Activated B cell treated with CpG ODN at 0.5 μM for 24 hours (primary cell): ENCODE results near the gene CSNK1G1. TPM values are rescaled to one million over a fixed set of nuclear protein-coding genes. Genes with fewer than 3 reads are reported as not detected.

Experiments
- ATAC-seq: fragments of 200-7000 bp; cut with Tn5 transposase; one replicate; pipeline ENCODE4 v1.10.0; 2021; ENCODE audit warnings: low read depth, mild to moderate bottlenecking, moderate library complexity
- CTCF ChIA-PET: fragments of 350-600 bp; sonication (Branson Sonifier 250); formaldehyde crosslinking; loops from one replicate; lab custom pipeline; 2021; ENCODE audit warnings: antibody characterized with exemption; lab: Charles Lee
- POLR2A ChIA-PET: fragments of 350-600 bp; sonication (Branson Sonifier 250); formaldehyde crosslinking; loops from one replicate; lab custom pipeline; 2021; ENCODE audit warnings: antibody characterized with exemption; lab: Charles Lee
- DNase-seq: peaks from one replicate; pipeline ENCODE4 v3.0.0; 2022
- H3K27ac Mint-ChIP-seq: one replicate; pipeline ENCODE4 v1.8.0; 2020; ENCODE audit warnings: mixed read lengths
- H3K27me3 Mint-ChIP-seq: one replicate; pipeline ENCODE4 v1.8.0; 2021; ENCODE audit warnings: mixed read lengths
- H3K36me3 Mint-ChIP-seq: one replicate; pipeline ENCODE4 v1.8.0; 2021; ENCODE audit warnings: low read depth, mixed read lengths
- H3K4me1 Mint-ChIP-seq: one replicate; pipeline ENCODE4 v1.8.0; 2021; ENCODE audit warnings: mixed read lengths
- H3K4me3 Mint-ChIP-seq: one replicate; pipeline ENCODE4 v1.8.0; 2020; ENCODE audit warnings: mild to moderate bottlenecking, mixed read lengths
- H3K9me3 Mint-ChIP-seq: one replicate; pipeline ENCODE4 v1.8.0; 2020; ENCODE audit warnings: mixed read lengths
- intact Hi-C: fragments of 100-400 bp; cut with micrococcal nuclease; formaldehyde crosslinking; loops from one replicate; pipeline ENCODE4 v1.15.1; 2024
- total RNA-seq: library from RNA; stranded (reverse); gene quantifications from 2 replicates; pipeline ENCODE4 v1.2.3, GENCODE V29; 2022
- TF ChIP-seq, protein P1 (sequence below): fragments of 200-600 bp; IDR thresholded peaks from one replicate; pipeline ENCODE4 v1.8.0; 2022; ENCODE audit warnings: antibody characterized with exemption, mild to moderate bottlenecking

Gene CSNK1G1
- total RNA-seq, 1 donor from 2014 or later = 26.6 TPM

DNA sequence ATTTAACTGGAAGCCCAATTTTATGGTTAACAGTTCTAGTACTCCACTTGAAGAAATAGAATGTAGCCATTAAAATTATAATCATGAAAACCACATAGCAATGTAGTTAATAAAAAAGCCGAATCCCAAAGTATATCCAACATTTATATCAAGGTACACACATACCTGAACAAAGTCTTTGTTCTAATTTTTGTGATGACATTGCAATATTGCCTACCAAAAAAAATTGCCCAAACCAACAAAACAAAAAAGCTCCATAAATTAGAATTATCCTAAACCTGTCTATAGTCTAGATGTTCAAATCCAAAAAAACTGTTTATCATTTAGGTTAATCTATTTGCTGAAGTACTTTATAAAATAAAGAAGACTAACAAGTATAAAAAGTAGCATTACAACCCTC lies 70.8 kb downstream of the CSNK1G1 start:
- peaks cover 5% of the 10 kb centered on the region for H3K4me1 Mint-ChIP-seq
- no peak overlapping the region for H3K27ac Mint-ChIP-seq
- ChIA-PET CTCF (interaction anchor here (0.6 kb wide), 1 partner anchor 42 kb away, joined by 3 read pairs; no protein-coding TSS in a partner anchor), POLR2A (interaction anchor here (0.7 kb wide), 1 partner anchor 868 kb away, joined by 4 read pairs; no protein-coding TSS in a partner anchor)
- H3K9me3 Mint-ChIP-seq = no peaks in the 10 kb centered on the region
- intact Hi-C loops = no loop called here
- peaks cover 11% of the 10 kb centered on the region for H3K36me3 Mint-ChIP-seq
- no peak for DNase-seq
- no peaks in the 10 kb centered on the region for H3K27me3 Mint-ChIP-seq
- ATAC-seq = no peak
- no peak overlapping the region for H3K4me3 Mint-ChIP-seq
- TF ChIP-seq, protein P1, sequence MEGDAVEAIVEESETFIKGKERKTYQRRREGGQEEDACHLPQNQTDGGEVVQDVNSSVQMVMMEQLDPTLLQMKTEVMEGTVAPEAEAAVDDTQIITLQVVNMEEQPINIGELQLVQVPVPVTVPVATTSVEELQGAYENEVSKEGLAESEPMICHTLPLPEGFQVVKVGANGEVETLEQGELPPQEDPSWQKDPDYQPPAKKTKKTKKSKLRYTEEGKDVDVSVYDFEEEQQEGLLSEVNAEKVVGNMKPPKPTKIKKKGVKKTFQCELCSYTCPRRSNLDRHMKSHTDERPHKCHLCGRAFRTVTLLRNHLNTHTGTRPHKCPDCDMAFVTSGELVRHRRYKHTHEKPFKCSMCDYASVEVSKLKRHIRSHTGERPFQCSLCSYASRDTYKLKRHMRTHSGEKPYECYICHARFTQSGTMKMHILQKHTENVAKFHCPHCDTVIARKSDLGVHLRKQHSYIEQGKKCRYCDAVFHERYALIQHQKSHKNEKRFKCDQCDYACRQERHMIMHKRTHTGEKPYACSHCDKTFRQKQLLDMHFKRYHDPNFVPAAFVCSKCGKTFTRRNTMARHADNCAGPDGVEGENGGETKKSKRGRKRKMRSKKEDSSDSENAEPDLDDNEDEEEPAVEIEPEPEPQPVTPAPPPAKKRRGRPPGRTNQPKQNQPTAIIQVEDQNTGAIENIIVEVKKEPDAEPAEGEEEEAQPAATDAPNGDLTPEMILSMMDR = no peak

DNA sequence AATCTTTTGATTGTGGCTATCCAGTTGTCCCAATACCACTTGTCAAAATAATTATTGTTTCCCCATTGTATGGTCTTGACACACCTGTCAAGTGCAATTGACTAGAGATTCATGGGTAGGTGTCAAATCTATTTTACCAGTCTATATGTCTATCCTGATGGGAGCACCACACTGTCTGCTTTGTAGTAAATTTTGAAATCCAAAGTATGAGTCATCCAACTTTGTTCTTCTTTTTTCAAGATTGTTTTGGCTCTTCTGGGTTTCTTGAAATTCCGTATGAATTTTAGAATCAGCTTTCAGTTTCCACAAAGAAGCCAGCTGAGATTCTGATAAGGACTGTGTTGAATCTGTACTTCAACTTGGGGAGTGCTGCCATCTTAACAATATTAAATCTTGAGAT lies 71.9 kb downstream of the CSNK1G1 start:
- POLR2A ChIA-PET = interaction anchor here (0.6 kb wide), 1 partner anchor 281 kb away, joined by 3 read pairs; no protein-coding TSS in a partner anchor
- H3K4me3 Mint-ChIP-seq = no peak overlapping the region

DNA sequence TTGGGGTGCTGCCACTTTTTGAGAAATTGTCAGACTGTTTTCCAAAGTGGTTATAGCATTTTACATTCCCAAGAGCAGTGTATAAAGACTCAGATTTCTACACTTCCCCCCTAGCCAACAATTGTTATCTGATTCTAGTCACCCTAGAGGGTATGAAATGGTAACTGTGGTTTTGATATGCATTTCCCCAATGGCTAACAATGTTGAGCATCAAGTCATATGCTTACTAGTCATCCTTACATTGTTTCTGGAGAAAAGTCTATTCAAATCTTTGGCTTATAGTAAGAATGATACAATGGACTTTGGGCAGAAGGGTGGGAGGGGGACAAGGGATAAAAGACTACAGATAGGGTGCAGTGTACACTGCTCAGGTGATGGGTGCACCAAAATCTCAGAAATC lies 73.3 kb downstream of the CSNK1G1 start:
- peaks cover 12% of the 10 kb centered on the region for H3K36me3 Mint-ChIP-seq
- H3K27ac Mint-ChIP-seq = no peak overlapping the region
- ChIA-PET CTCF (no interaction called here), POLR2A (no interaction called here)
- H3K27me3 Mint-ChIP-seq = no peaks in the 10 kb centered on the region
- TF ChIP-seq, protein P1 = no peak
- H3K9me3 Mint-ChIP-seq = no peaks in the 10 kb centered on the region
- ATAC-seq = no peak
- intact Hi-C loops = no loop called here
- DNase-seq = no peak
- H3K4me1 Mint-ChIP-seq = peaks cover 5% of the 10 kb centered on the region
- H3K4me3 Mint-ChIP-seq = no peak overlapping the region

More for the DNA sequence above, 71.9 kb downstream of the CSNK1G1 start:
- intact Hi-C loops = no loop called here
- DNase-seq = no peak
- H3K9me3 Mint-ChIP-seq = no peaks in the 10 kb centered on the region
- TF ChIP-seq, protein P1 = no peak
- CTCF ChIA-PET = no interaction called here
- H3K4me1 Mint-ChIP-seq = peaks cover 5% of the 10 kb centered on the region
- no peaks in the 10 kb centered on the region for H3K27me3 Mint-ChIP-seq
- H3K36me3 Mint-ChIP-seq = peaks cover 10% of the 10 kb centered on the region
- ATAC-seq = no peak
- no peak overlapping the region for H3K27ac Mint-ChIP-seq

DNA sequence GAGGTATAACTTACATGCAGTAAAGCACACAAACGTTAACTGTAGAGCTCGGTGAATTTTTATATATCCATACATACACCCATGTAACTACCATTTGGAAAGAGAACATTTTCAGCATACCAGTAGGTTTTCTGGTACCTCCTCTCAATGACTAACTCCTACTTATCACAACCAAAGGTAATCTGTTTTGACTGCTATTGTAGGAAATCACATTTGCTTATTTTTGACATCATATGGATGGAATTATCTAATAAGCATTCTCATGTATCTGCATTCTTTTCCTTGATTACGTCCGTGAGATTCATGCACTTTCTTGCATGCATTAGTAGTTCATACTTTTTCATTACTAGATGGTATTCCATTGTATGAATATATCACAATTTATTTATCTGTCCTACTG lies 76.8 kb downstream of the CSNK1G1 start:
- intact Hi-C loops = no loop called here
- Mint-ChIP-seq H3K4me1 (peaks cover 14% of the 10 kb centered on the region), H3K9me3 (no peaks in the 10 kb centered on the region), H3K27ac (no peak overlapping the region), H3K4me3 (no peak overlapping the region), H3K36me3 (peaks cover 14% of the 10 kb centered on the region), H3K27me3 (no peaks in the 10 kb centered on the region)
- POLR2A ChIA-PET = no interaction called here
- ATAC-seq (no peak), DNase-seq (no peak)
- TF ChIP-seq, protein P1 = no peak
- CTCF ChIA-PET = no interaction called here

DNA sequence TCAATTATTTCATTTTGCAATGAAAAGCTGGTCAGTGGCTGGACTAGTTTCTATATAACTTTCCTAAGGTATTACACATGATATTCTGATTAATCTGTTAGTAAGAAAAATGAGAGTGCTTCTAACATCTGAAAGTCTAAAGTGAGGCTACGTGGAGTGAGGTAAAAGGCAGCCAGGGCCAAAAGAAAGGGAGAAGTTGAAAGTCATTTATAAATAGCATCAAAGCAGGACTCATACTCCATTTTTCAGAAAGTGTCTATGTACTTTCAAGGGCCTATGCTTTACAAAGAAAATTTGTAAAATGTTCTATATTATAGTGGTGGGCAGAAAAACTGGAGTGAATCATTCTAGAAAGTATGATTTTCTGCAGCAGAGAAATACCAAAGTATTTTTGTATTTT lies 80.0 kb downstream of the CSNK1G1 start:
- ChIA-PET POLR2A (no interaction called here), CTCF (no interaction called here)
- Mint-ChIP-seq H3K36me3 (peaks cover 19% of the 10 kb centered on the region), H3K4me1 (peaks cover 15% of the 10 kb centered on the region), H3K27me3 (no peaks in the 10 kb centered on the region), H3K9me3 (no peaks in the 10 kb centered on the region), H3K4me3 (no peak overlapping the region), H3K27ac (no peak overlapping the region)
- ATAC-seq (no peak), DNase-seq (no peak)
- TF ChIP-seq, protein P1 = no peak
- intact Hi-C loops = no loop called here
